Ovary (tissue), 9 donors: ENCODE measurements around the gene FHOD3. TPM values are rescaled to one million over a fixed set of nuclear protein-coding genes. Genes with fewer than 3 reads are reported as not detected.
"Not testable (repeated sequence)": the region's sequence is repeated elsewhere in the genome, so short reads cannot be mapped to it uniquely, and the experiment has no call there.

Source experiments
- DNase-seq, 5 donors: peaks; one replicate each; pipeline ENCODE4 v3.0.0-alpha.2; 2019 to 2020
- H3K27ac ChIP-seq, 2 donors: fragments of 200-600 bp; one replicate each; pipeline versions ENCODE4 v1.5.1 to v1.8.0; 2019 to 2022
- H3K27me3 ChIP-seq: fragments of 200-600 bp; one replicate; pipeline ENCODE4 v1.8.0; 2022
- H3K36me3 ChIP-seq: fragments of 200-600 bp; sonication (generic); one replicate; pipeline ENCODE4 v1.5.1; 2019
- H3K4me1 ChIP-seq: one replicate; pipeline ENCODE4 v1.8.1; 2013; ENCODE audit warnings: mild to moderate bottlenecking, moderate library complexity; ENCODE audit not compliant: insufficient read depth
- H3K4me3 ChIP-seq: fragments of 200-600 bp; sonication (generic); one replicate; pipeline ENCODE4 v1.5.1; 2017
- H3K9me3 ChIP-seq, 2 donors: fragments of 200-600 bp in 1 of 2; sonication (generic) in 1 of 2; one replicate each; pipeline versions ENCODE4 v1.5.1 to v1.8.1; 2013 to 2019; ENCODE audit warnings: mild to moderate bottlenecking in 1 of 2, moderate library complexity in 1 of 2
- CTCF ChIP-seq, 3 donors: fragments of 450-650 bp in 2 of 3; fragments of 200-600 bp in 1 of 3; IDR thresholded peaks; one replicate each; pipeline versions ENCODE4 v1.5.1 to v1.8.0; 2016 to 2022; ENCODE audit warnings: antibody characterized with exemption in 3 of 3, mild to moderate bottlenecking in 1 of 3
- EP300 ChIP-seq: sonication (generic); formaldehyde crosslinking; IDR thresholded peaks from one replicate; pipeline ENCODE4 v1.6.1; 2017; ENCODE audit warnings: antibody characterized with exemption
- POLR2A ChIP-seq: fragments of 450-650 bp; IDR thresholded peaks from one replicate; pipeline ENCODE4 v1.6.1; 2017; ENCODE audit warnings: antibody characterized with exemption, mild to moderate bottlenecking, moderate library complexity
- WGBS, 3 donors: extraction: QIAGEN DNeasy Blood & Tissue Kit in 1 of 3; methylation state at CpG; one replicate each; pipeline versions ENCODE4 v1.1.5 to v1.1.7; 2013 to 2017; 5-methylcytosine and 5-hydroxymethylcytosine counted together
- intact Hi-C, 4 donors: fragments of 100-400 bp; cut with DNase I; formaldehyde crosslinking; loops; one replicate each; pipeline versions ENCODE4 v1.11.0 to v1.15.1; 2022 to 2023
- polyA plus RNA-seq, 2 donors: library from polyadenylated mRNA; stranded (reverse); fragments of 200-250 nt in 1 of 2; fragments of 350-450 nt in 1 of 2; fragmentation: Illumina TruSeq in 1 of 2; extraction: RNeasy Lipid Tissue Mini Kit (QIAGEN cat#74804) in 1 of 2; gene quantifications; one replicate each; pipeline ENCODE4 v1.2.3, GENCODE V29; 2013 to 2014
- total RNA-seq, 7 donors: library from RNA; depleted of rRNA in 2 of 7; stranded (reverse); fragments of >200 nt in 2 of 7; fragmentation: NEBNext Ultra II Directional in 3 of 7; extraction: Animal tissue kit (Norgen Biotek cat#: 25700) in 3 of 7; gene quantifications; one replicate each; pipeline versions ENCODE4 v1.1.0 to v1.2.4, GENCODE V29; 2016 to 2023
- donor health status: DM: no; HTN: no; CAD: no; lungs with moderate emphysema.
- donor health status: DM: no; HTN: no; CAD: no.
- donor health status: Bipolar disorder and iron deficiency.
- donor health status: DM: yes; HTN: yes; CAD: no.
- donor health status: DM: no; HTN: no; CAD: no.
- donor health status: DM: yes; HTN: yes; CAD: no.

FHOD3 gene
- total and polyA plus RNA-seq, 9 donors = 3.5 to 62.5 (median 11.0) TPM

- no peak overlapping the region for H3K27ac ChIP-seq
- 64 to 93% (median 87%) methylated on average over 2 of the region's 2 CpGs for WGBS, 3 donors
- H3K9me3 ChIP-seq = no peaks in the 10 kb centered on the region
- no peaks in the 10 kb centered on the region for H3K27me3 ChIP-seq
- H3K4me1 ChIP-seq = peaks cover 2% of the 10 kb centered on the region
- intact Hi-C loops = no loop called here
- TF ChIP-seq CTCF (IDR thresholded peaks at IDR 0.05) (no peak), EP300 (no peak), POLR2A (no peak)
- H3K4me3 ChIP-seq = no peak overlapping the region
- H3K36me3 ChIP-seq = no peaks in the 10 kb centered on the region
- no peak for DNase-seq
Observed at GRCh38 chr18:36719630-36720029, 422.1 kb downstream of the FHOD3 start.

GRCh38 chr18:36721351-36721750 is 423.8 kb downstream of the FHOD3 start:
- H3K4me1 ChIP-seq, H3K27ac ChIP-seq, H3K27me3 ChIP-seq, H3K4me3 ChIP-seq, H3K9me3 ChIP-seq, H3K36me3 ChIP-seq, DNase-seq, intact Hi-C loops: not testable (repeated sequence)
- 90 to 94% (median 93%) methylated on average over 1 of the region's 1 CpG for WGBS, 3 donors

GRCh38 chr18:36724169-36724568 is 426.7 kb downstream of the FHOD3 start:
- peak overlapping the region in 1 of 2 donors; percentile 39 for H3K27ac ChIP-seq
- peaks cover 10% of the 10 kb centered on the region for H3K4me1 ChIP-seq
- no peak overlapping the region for H3K4me3 ChIP-seq
- DNase-seq = no peak
- WGBS, 3 donors = 27 to 40% (median 36%) methylated on average over 7 of the region's 7 CpGs
- intact Hi-C loops = no loop called here
- H3K36me3 ChIP-seq = no peaks in the 10 kb centered on the region
- no peak for TF ChIP-seq POLR2A
- no peak for TF ChIP-seq CTCF (IDR thresholded peaks at IDR 0.05)
- no peaks in the 10 kb centered on the region for H3K9me3 ChIP-seq
- H3K27me3 ChIP-seq = no peaks in the 10 kb centered on the region

- DNase-seq = peak; percentile 43 to 73 (median 59)
- WGBS, 3 donors = 3 to 6% (median 5%) methylated on average over 8 of the region's 8 CpGs
- no peaks in the 10 kb centered on the region for H3K27me3 ChIP-seq
- H3K27ac ChIP-seq = peak overlapping the region in 1 of 2 donors; percentile 39
- no peaks in the 10 kb centered on the region for H3K9me3 ChIP-seq
- H3K4me3 ChIP-seq = peak overlapping the region; percentile 15
- no peaks in the 10 kb centered on the region for H3K36me3 ChIP-seq
- intact Hi-C loops = no loop called here
- TF ChIP-seq CTCF (IDR thresholded peaks at IDR 0.05) (no peak), EP300 (no peak), POLR2A (no peak)
- H3K4me1 ChIP-seq = peaks cover 10% of the 10 kb centered on the region
Observed at GRCh38 chr18:36724591-36725001, 427.1 kb downstream of the FHOD3 start.

GRCh38 chr18:36728345-36728744 is 430.8 kb downstream of the FHOD3 start:
- Histone ChIP-seq H3K27ac (no peak overlapping the region), H3K9me3 (no peaks in the 10 kb centered on the region), H3K27me3 (no peaks in the 10 kb centered on the region), H3K4me3 (no peak overlapping the region), H3K36me3 (no peaks in the 10 kb centered on the region), H3K4me1 (peaks cover 10% of the 10 kb centered on the region)
- intact Hi-C loops = no loop called here
- 14 to 19% (median 16%) methylated on average over 4 of the region's 4 CpGs for WGBS, 3 donors
- no peak for DNase-seq
- TF ChIP-seq POLR2A (no peak), CTCF (IDR thresholded peaks at IDR 0.05) (no peak), EP300 (no peak)
